Dermis lymphatic vessel endothelial cell (primary cell): Measurements from ENCODE around the gene FBLN1. TPM values are rescaled to one million over a fixed set of nuclear protein-coding genes. Genes with fewer than 3 reads are reported as not detected.

Source experiments
- total RNA-seq: library from RNA; depleted of rRNA; stranded (reverse); fragments of >200 nt; gene quantifications from 2 replicates; pipeline ENCODE4 v1.2.1, GENCODE V29; 2014

FBLN1 gene
- total RNA-seq = 0.09 and 0.22 TPM in 2 replicates

DNA sequence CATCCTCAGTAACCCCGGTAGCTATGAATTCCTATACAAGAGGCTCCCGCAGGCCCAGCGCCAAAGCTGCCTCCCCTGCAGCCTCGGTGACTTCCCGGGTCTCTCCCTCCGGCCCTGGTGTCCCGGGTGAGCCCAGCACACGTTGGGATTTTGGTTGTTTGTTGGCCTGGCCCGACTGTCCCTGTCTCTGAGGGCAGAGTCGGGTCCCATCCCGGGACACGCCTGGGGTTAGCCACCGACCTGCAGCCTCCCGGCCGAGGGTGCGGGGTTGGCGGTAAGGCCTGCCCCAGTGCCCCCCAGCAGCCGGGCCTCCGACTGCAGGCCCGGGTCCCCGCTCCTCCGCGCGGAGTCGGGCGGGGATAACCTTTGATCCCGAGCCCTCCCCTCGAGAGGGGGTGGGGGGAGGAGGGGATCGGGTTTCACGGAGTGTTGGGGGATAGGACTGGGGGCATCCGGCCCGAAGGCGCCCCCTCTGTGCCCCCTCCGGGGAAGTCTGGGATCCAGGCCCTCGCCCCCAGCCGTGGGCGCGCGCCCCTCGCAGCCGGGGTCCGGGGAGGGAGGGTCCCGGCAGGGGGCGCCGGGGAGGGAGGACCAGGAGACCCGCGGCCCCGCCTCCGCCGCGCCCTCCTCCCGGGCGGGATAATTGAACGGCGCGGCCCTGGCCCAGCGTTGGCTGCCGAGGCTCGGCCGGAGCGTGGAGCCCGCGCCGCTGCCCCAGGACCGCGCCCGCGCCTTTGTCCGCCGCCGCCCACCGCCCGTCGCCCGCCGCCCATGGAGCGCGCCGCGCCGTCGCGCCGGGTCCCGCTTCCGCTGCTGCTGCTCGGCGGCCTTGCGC, at the start of gene FBLN1:
Gene FBLN1, plus strand, starts transcription at position 669 of the 835 bp plus-strand sequence. Its CDS starts 103 bp downstream, at position 772.

Other genes with a start within 250 kb of the FBLN1 start
- not detected in 2 replicates for gene UPK3A, start 217.9 kb upstream of the FBLN1 start, total RNA-seq
- 14.5 and 32.7 TPM in 2 replicates for gene FAM118A, start 192.9 kb upstream of the FBLN1 start, total RNA-seq
- gene SMC1B, start 89.3 kb upstream of the FBLN1 start, total RNA-seq = not detected in 2 replicates
- gene RIBC2, start 89.2 kb upstream of the FBLN1 start, total RNA-seq = 0.11 and 0.26 TPM in 2 replicates
- 58.2 and 77.9 TPM in 2 replicates for gene ATXN10, start 169.0 kb downstream of the FBLN1 start, total RNA-seq